GM18498 (cell line): ENCODE data around the gene BABAM2.
"Not testable (repeated sequence)": the region's sequence is repeated elsewhere in the genome, so short reads cannot be mapped to it uniquely, and the experiment has no call there.

ENCODE experiments used
- ATAC-seq: cut with Tn5 transposase; IDR thresholded peaks from one replicate; pipeline ENCODE4 v1.9.1; 2021; ENCODE audit warnings: mild to moderate bottlenecking, moderate library complexity; ENCODE audit not compliant: unreplicated experiment

BABAM2 gene

DNA sequence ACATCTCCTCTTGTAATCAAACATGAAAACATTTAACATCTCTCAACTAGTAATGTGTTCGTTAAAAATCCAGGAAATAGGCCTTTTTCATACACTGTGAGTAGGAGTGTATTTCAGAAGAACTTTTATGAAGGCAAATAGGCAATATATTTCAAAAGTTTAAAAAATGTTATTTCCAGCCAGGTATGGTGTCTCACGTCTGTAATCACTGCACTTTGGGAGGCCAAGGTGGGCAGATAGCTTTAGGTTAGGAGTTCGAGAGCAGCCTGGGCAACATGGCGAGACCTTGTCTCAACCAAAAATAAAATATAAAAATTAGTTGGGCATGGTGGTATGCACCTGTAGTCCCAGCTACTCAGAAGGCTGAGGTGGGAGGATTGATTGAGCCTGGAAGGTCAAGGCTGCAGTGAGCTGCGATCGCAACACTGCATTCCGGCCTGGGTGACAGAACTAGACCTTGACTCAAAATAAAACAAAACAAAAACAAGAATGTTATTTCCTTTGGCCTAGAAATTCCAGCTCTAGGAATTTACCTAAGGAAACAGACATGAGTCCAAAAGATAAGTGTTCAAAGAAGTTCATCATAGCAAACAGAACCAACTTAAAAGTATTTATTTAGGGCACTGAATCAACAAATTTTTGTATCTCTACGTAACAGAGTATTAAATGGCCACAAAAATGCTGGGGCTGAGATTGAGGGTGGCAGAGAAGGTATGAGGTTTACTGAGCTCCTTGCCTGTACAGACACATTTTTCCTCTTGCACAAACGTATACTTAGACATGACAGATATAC is 15.2 kb upstream of the BABAM2 start:
- ATAC-seq, result no peak

DNA sequence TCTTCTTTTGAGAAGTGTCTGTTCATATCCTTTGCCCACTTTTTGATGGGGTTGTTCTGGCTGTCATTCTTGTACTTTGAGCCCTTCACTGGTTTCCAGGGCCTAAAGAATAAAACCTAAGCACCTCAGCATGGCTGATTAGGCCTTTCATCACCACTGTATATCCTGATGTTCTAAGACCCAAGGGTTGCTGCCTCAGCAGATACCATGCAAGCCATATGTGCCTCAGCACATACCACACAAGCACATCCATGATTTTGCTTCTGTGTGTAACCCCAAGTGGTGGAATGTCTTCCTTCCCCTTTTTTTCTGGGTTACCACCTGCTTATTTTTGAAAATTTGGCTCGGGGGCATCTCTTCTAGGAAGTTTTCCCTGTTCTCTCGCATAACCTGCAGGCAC is 11.7 kb upstream of the BABAM2 start:
- no peak for ATAC-seq

- not testable (repeated sequence) for ATAC-seq
Measured at GRCh38 chr2:27881815-27882583, 8.5 kb upstream of the BABAM2 start.

GRCh38 chr2:27882584-27882922 is 8.0 kb upstream of the BABAM2 start:
- not testable (repeated sequence) for ATAC-seq

GRCh38 chr2:27884601-27885000 is 5.9 kb upstream of the BABAM2 start:
- ATAC-seq, result no peak

- ATAC-seq, result no peak
Measured at GRCh38 chr2:27885234-27885633, 5.3 kb upstream of the BABAM2 start.

DNA sequence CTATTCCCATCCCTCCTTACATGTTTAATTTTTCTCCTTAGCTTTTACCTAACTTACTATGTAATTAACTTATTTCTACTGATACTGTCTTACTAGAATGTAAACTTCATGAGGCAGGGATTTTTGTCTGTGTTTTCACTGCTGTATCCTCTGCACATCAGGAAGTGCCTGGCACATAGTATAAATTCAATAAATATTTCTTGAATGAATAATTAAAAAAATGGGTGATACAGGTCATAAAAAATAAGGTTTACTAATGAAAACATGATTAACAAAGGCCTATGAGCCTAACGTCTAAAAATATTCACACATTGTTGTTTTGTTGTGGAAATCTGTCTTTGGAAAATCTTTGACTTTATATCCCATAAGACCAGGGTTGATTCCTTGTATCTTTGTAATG is 4.9 kb upstream of the BABAM2 start:
- ATAC-seq, result no peak

- no peak for ATAC-seq
Measured at GRCh38 chr2:27886322-27886721, 4.2 kb upstream of the BABAM2 start.

GRCh38 chr2:27887111-27887510 is 3.4 kb upstream of the BABAM2 start:
- no peak for ATAC-seq

DNA sequence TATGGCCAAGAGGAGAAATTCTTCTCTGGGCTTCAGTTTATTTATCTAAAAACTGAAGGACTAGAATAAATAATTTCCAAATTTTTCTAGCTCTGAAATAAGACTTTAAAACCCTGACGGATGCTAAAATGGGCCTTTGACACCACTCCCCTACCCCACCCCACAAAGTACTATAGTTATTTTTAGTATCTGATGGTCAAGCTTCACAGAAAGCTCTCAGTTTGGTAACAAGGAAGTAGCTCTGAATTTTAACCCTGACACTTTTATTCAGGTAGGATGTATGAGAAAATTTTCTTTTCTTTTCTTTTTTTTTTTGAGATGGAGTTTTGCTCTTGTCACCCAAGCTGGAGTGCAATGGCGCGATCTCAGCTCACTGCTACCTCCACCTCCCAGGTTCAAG is 2.7 kb upstream of the BABAM2 start:
- no peak for ATAC-seq

DNA sequence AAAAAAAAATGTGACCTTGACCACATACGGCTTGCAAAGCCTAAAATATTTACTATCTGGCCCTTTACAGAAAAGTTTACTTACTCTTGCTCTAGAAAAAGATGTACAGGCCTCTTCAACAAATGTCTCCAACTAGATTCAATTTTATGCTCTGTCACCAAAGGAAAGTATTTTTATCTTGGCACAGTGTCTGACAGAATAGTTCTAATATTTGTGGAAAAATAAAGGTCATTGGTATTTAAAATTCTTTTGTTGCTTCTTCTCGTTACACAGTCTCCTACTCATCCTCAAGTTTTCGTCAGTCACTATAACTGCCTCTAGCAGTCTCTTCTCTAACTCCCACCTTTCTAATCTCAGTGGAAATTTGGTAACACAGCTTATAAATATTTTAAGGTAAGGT is 1.7 kb upstream of the BABAM2 start:
- no peak for ATAC-seq

DNA sequence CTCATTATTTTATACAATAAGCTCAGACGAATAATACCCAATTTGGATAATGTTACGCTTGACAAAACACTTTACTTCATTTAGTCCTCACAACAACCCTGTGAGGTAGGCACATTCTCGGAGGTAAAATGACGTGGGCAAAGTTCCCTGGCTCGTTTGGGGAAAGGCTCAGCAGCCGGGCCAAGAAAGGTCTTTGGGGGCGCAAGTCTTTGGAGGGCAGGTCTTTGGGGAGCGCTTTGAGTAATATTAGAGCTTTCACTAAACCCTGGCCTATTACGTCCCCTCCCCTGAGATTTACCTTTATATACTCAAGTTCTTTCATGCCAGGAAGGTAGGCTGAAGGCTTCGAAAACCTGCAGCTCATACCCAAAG is 769 bp upstream of the BABAM2 start:
- peak; percentile 1 for ATAC-seq

- ATAC-seq, result peak; percentile 31
Measured at GRCh38 chr2:27890924-27891672, 569 bp downstream of the BABAM2 start.

DNA sequence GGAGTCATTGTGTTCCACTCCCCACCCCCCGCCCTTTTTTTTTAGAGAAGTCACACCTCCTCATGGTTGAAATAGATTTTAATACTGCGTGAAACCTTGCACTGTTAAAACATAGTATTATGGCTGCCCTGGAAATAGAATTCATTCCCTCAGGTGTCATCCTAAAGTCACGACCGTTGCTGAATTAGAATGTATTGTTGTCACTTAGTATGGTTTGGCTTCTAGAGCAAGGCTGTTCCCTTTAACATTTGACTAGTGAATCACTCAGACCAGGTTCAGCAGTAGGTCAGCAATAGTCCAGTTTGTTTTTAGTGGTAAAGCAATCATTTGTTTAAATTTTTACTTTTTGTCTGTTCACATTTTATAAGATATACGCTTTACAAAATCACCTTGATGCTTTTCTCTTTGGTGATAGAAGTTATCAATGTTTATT is 1.2 kb downstream of the BABAM2 start:
- no peak for ATAC-seq

GRCh38 chr2:27893006-27893405 is 2.5 kb downstream of the BABAM2 start:
- ATAC-seq, result no peak

GRCh38 chr2:27897717-27898116 is 7.2 kb downstream of the BABAM2 start:
- no peak for ATAC-seq

DNA sequence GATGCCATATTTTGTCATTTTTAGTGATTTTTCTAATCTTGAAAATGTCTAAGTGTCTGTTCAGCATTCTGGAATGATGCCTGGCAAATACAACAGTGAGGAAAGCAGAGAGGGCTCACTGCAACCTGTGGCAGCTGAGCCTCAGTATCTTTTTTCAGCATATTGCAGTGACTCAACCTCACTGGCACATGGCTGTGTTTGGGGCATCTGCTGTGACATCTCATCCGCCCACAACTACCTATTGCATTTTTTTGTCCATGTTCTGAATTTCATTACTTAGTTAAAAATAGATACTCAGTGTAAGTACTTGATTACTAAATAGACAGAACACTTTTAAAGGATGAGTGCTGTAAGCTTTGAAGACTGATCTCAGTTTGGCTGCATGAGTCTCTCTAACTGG is 10.7 kb downstream of the BABAM2 start:
- ATAC-seq, result no peak

DNA sequence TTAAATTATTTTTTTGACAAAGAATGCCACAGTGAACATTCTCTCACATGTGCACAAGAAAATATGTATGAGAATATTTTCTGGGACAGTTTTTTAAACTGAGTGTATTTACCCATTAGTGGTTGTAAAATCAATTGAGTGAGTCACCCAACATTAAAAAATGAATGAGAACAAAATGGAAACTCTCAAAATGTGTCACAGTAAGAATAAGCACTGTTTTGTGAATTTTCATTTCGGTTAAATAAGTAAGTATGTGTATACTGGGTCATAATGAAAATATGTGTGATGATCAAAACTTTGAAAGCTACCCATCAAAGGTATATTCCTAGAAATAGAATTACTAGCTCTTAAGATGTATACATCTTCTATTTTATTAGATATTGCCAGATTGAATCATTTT is 11.6 kb downstream of the BABAM2 start:
- ATAC-seq, result no peak

DNA sequence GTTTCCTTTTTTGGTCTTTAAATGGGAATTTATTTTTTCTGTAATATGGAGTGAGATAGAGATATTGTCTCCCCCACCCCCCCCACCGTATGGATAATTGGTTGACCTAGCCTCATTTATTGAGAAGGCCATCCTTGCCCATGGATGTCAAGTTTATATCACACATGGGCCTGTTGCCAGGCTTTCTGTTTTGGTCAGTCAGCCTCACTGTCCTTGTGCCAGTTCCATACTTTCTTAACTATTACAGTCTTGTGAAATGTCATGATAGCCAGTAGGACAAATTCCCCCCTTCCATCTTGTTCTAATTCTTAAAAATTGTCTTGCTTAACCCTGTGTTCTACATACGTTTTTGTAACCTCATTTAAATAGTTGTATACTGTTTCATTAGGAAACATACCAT is 12.5 kb downstream of the BABAM2 start:
- no peak for ATAC-seq

DNA sequence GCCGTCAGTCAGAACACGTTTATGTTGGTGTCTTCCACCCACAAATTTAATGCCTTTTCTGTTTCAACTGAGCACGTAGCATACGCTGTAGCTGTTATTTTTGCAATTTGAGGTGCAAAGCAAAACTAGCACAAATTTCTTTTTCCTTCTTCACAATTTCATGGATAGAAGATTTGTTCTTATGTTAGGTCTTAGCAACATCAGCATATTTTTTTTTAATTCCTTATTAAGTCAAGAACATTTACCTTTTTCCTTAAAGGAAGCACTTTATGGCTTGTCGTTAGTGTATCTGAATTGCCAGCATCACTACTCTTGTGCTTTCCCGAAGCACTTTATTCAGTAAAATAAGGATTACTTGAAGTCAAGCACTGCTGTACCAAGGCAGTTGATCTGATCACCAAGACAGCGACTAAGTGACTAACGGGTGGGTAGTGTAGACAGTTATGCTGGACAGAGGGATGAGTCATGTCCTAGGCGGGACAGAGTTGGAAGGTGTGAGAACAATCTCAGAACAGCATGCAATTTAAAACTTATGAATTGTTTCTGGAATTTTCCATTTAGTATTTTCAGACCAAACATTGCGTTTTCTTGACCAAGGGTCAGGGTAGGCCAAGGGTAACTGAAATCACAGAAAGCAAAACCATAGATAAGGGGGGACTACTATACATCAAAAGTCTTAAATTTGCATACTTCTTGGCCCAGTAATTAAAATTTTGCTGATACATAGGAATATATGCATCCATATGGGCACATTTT is 13.3 kb downstream of the BABAM2 start:
- ATAC-seq, result no peak

DNA sequence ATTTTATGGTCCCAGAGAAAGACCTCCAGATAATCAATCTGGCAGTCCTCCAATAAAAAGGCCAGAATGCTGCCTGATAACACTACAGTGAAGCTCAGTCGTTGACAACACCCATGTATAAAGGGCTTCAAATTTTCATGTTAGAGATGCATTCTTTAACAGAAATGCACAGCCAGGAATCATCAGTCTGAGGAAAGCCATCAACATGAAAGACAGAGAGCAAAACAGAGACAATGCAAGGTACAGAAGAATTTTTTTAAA is 13.8 kb downstream of the BABAM2 start:
- no peak for ATAC-seq
